C4-2B (cell line): ENCODE data around the gene EZR.

Experiments
- H3K27ac ChIP-seq: fragments of 450-650 bp; 2 replicates; pipeline ENCODE4 v1.5.1; 2017
- ZFX ChIP-seq: fragments of 450-650 bp; IDR thresholded peaks from 2 replicates; pipeline ENCODE4 v1.6.1; 2017
- TF ChIP-seq, protein P1 (sequence below): fragments of 450-650 bp; conservative IDR thresholded peaks from 2 replicates; pipeline ENCODE4 v1.5.1; 2017; ENCODE audit warnings: mild to moderate bottlenecking

Gene EZR

GRCh38 chr6:158770533-158771330 lies 48.4 kb downstream of the EZR start:
- TF ChIP-seq, protein P1, sequence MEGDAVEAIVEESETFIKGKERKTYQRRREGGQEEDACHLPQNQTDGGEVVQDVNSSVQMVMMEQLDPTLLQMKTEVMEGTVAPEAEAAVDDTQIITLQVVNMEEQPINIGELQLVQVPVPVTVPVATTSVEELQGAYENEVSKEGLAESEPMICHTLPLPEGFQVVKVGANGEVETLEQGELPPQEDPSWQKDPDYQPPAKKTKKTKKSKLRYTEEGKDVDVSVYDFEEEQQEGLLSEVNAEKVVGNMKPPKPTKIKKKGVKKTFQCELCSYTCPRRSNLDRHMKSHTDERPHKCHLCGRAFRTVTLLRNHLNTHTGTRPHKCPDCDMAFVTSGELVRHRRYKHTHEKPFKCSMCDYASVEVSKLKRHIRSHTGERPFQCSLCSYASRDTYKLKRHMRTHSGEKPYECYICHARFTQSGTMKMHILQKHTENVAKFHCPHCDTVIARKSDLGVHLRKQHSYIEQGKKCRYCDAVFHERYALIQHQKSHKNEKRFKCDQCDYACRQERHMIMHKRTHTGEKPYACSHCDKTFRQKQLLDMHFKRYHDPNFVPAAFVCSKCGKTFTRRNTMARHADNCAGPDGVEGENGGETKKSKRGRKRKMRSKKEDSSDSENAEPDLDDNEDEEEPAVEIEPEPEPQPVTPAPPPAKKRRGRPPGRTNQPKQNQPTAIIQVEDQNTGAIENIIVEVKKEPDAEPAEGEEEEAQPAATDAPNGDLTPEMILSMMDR: no peak
- TF ChIP-seq ZFX: no peak
- H3K27ac ChIP-seq: no peak overlapping the region

DNA sequence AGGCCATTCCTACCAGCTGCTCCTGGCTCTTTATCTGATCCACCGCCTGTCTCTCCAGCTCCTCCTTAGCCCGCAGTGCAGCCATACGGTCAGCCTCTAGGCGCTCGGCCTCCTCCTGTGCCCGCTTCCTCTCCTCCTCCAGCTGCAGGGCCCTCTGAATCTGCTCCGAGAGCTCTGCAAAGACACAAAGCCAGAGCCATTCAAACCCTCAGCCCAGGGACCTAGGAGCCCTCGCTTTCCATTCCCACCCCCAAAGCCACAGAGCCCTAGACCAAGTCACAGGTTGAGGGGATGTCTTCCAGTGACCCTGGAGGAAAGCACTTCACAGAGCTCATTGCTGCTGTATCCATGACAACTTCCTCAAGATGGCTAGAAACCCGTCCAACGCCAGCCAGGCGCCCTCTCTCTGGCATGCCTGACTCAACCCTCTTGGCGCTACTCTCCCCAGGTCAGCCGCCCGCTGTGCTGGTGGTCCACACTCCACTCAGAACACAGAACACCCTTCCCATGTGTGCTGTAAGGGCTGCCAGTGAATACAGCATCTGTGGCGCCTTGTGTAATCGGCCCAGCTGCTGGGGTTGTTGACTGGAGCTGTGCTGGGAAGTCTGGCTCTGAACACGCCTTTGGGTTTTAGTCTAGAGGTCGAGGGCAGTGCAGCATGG lies 49.3 kb downstream of the EZR start:
- TF ChIP-seq, protein P1: no peak
- TF ChIP-seq ZFX: no peak
- no peak overlapping the region for H3K27ac ChIP-seq

DNA sequence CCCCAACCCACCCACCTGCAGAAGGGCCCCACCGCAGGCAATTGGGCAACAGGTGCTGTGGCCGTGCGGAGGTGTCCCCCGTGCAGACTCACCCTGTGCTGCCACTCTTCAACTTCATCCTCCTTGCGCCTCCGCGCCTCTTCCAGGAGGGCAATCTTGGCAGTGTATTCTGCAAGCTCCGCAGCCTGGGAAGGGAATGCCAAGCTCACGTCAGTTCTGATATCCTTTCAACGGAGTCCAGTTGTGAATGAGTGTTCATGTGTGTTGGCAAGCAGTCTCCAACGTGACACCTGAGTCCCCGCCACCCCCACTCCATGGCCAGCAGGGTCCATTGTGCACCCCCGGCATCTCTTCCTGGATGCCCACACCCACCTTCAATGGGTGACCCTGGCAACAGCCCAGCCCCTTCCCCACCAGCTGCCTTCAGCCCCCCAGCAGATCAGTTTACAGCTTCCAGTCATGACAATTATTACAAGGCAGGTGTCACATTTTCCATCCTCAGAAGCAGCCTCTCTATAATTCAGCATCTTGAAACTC lies 49.9 kb downstream of the EZR start:
- no peak overlapping the region for H3K27ac ChIP-seq
- TF ChIP-seq, protein P1: no peak

DNA sequence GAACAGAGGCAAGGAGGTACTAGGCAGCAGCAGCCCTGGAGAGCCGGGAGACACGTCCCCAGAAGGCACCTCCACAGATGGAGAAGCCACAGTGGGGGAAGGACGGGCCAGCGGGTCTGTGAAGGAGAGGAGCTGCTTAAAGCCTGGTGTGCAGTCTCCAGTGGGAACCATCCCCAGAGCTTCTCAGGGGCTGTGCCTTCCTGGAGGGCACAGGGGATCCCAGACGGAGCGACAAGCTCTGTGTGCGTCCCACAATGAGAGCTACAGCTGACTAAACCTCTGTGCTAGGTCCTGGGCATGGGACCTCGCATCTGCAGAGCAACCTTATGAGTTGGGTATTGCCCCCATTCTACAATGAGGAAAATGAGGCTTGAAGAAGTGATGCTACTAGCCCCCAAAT lies 50.7 kb downstream of the EZR start:
- TF ChIP-seq ZFX: no peak
- TF ChIP-seq, protein P1: no peak
- no peak overlapping the region for H3K27ac ChIP-seq

DNA sequence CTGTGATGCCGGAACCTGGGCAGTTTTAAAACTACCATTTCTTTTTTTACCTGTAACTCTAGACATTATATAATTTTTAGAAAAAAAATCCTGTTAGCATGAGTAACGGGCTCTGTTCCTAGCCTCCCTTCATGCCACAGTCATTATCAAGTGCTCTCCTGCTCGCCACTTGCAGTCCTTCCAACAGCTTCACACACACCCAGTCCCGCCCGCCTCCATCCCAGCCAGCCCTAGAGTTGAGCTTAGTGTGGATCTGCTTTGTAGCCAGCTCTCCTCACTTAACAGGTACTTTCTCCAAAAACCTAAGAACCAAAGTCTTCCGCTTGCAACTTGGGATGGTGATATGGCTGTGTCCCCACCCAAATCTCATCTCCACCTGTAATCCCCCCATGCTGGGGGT lies 51.5 kb downstream of the EZR start:
- H3K27ac ChIP-seq: no peak overlapping the region
- no peak for TF ChIP-seq ZFX
- TF ChIP-seq, protein P1: no peak

DNA sequence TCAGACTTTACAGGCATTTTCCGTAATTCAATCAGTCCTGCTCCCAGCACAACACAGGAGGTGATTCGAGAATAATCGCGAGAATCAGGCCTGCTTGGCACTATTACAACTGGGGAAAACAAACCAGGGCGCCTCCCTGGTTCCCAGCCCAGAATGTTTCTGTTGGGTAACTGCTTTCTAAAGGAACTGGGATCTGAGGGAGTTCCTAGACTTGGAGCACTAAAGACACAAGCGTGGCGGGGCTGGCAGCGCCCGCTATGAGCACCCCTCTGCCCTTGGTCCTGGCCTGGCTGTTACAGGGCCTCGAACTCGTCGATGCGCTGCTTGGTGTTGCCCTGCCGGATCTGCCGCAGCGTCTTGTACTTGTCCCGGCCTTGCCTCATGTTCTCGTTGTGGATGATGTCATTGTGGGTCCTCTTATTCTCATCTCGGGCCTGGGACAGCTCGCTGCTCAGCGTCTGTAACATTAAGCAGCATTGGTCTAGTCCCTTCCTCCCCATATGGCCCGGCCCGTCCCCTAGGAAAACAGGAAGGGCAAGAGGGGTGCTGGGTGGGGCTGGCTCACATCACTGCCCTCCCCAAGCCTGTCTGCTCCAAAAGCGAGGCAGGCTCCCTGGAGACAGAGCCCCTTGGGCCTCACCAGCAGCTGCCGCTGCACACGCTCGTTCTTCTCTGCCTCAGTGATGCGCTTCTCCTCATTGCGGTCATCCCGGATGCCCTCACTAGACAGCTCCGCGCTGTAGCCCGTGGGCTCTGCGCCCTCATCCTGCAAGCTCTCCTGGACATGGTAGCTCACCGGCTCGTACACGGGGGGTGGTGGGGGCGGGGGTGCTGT lies 52.3 kb downstream of the EZR start:
- no peak overlapping the region for H3K27ac ChIP-seq
- TF ChIP-seq, protein P1: no peak
- TF ChIP-seq ZFX: no peak
